Kidney glomerular epithelial cell (primary cell): ENCODE results near the gene MET.

Experiments used
- DNase-seq: peaks from one replicate; lab custom pipeline; 2025; lab: John Stamatoyannopoulos, UW

MET gene

DNA sequence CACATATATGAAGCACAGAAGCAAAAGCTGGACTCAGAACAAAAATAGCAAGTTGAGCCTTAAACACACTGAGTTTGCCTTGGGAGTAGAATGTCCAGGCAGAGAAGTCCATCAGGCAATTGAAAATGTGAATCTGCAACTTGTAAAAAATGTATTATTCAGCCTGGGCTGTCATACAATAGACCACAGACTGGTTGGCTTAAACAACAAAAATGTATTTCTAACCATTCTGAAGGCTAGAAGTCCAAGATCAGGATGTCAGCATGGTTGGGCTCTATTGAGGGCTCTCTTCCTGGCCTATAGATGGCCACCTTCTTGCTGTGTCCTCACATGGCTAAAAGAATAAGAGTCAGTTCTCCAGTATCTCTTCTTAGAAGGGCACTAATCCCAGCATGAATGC is 113.8 kb downstream of the MET start:
- DNase-seq, result no peak

DNA sequence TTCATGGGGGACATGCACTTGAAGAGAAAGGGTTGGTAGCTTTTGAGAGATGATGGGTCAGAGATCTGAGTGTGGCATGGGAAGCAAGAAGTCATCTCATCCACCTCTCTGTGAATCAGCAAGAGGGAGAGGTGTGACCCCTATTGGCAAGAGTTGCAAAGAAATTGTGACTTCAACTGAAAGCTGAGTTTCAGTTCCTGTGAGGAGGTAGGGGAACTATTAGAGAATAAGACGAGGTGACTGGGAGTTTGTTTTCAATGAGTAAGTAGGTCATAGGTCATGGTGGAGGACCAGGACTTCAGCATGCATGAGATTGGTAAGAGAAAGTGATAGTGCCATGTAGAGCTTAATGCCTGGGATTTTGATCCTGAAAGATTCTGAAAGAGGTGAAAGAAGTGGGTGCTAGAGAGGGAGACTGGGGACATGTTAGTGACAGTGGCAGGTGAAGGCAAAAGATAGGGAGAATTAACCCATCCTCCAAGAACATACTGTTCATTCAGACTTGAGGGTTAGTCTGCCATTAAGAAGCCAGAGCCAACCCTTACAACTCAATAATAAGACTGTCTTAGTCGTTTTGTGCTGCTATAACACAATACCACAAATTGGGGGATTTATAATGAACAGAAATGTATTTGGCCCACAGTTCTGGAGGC is 114.9 kb downstream of the MET start:
- DNase-seq, result peak; percentile 59

DNA sequence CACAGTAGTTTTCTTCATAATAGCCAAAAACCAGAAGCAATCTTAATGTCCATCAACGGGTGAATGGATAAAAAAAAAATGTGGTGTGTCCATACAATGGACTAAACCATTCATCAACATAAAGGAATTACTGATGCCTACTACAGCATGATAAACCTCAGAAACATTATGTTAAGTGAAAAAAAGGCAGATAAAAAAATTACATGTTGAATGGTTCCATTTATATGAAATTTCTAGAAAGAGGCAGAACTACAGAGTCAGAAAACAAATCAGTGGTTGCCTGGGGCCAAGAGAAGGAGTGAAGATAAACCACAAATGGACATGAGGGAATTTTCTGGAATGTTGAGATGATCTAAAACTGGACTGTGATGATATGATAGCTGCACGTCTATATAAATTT is 115.9 kb downstream of the MET start:
- DNase-seq, result no peak

DNA sequence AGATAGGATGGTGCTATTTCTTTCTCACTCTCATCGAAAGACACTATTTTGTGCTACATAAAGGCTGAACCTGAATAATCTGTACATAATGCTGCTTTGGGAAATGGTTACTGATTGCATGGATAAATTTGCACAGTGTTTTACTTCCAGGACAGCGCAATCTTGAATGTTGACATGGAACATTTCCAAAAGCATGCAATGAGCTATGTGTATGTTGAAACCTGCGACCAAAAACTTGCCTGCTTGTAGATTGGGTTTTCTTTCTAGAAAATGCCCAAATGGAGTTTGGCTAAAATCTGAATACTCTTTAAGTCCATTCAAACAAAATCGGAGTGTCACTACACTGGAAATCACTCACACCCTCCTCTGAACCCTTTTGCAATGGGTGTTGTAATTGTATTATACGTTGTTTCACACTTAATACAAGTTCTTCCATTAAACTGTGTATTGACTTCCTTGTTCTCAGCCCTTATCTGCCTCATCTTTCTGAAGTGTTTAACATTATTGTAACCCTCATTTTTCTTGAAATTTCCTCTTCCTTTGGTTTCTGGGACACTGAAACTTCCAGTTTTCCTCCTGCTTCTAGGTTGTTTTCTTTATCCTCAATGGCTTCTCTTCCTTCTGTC is 116.7 kb downstream of the MET start:
- DNase-seq, result no peak

DNA sequence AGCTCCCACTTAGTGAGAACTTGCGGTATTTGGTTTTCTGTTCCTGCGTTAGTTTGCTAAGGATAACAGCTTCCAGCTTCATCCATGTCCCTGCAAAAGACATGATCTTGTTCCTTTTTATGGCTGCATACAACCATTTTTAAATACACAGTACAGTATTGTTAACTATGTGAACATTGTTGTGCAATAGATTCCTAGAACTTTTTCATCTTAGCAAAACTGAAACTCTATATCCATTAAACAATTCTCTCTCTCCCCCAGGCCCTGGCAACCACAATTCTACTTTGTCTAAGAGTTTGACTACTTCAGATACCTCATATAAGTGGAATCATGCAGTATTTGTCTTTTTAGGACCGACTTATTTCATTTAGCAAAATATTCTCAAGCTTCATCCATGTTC is 118.0 kb downstream of the MET start:
- no peak for DNase-seq

DNA sequence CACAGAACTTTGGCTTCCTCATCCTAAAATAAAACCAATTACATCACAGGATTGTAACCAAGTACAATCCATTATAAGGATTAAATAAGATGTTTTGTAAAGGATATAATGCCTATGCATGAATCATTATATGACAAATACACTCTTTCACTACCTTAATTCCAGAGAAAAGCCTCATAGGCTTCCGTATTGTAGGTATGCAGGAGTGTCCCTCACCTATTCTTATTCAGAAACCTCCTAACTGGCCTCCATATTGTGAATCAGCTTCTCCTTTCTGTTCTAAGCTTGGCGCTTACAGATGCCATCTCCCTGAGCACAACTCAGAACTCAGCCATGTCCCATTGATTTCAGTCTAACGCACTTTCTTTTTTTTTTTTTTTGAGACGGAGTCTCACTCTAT is 120.8 kb downstream of the MET start:
- DNase-seq, result no peak

DNA sequence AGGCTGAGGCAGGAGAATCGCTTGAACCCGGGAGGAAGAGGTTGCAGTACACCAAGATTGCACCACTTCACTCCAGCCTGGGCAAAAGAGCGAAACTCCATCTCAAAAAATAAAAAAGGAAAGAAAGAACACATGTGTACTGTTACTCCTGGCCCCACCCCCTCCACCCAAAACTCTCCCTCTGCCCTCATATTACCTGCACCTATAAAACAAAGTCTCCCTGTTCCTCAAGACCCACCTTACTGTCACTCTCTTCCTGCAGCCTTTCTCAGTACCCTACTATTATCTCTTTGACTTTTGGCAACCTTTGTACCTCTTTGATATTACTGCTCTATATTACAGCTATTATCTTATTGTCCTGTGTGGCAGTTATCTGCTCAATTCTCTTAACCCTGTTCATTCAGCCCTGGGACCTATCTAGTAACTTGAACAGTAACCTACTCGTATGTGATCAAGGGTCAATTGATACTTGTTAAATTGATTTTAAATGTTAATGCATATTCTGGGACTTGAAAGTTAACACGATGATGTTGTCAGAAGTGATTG is 121.9 kb downstream of the MET start:
- DNase-seq, result no peak

DNA sequence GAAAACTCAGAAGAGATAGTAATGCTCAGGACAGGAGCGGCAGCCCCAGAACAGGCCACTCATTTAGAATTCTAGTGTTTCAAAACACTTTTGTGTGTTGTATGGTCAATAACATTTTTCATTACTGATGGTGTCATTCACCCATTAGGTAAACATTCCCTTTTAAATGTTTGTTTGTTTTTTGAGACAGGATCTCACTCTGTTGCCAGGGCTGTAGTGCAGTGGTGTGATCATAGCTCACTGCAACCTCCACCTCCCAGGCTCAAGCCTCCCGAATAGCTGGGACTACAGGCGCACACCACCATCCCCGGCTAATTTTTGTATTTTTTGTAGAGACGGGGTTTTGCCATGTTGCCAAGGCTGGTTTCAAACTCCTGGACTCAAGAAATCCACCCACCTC is 124.5 kb downstream of the MET start:
- no peak for DNase-seq

DNA sequence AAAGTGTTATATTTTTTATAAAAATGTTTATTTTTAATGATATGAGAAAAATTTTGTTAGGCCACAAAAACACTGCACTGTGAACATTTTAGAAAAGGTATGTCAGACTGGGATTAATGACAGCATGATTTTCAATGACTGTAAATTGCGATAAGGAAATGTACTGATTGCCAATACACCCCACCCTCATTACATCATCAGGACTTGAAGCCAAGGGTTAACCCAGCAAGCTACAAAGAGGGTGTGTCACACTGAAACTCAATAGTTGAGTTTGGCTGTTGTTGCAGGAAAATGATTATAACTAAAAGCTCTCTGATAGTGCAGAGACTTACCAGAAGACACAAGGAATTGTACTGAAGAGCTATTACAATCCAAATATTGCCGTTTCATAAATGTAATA is 125.6 kb downstream of the MET start:
- DNase-seq, result no peak

DNA sequence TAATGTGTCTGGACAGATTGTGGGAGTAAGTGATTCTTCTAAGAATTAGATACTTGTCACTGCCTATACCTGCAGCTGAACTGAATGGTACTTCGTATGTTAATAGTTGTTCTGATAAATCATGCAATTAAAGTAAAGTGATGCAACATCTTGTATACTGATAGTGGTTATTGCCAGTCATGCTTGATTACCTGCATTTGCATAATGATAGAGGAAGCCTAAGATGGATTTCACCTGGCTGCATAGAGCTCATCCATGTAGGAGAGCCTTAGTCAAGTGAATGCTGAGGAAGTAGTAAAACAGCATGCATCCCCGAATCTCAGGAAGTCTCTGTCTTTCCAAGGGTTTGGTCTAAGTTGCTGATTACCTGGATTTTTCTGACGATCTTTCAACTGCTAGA is 126.2 kb downstream of the MET start:
- DNase-seq, result no peak

DNA sequence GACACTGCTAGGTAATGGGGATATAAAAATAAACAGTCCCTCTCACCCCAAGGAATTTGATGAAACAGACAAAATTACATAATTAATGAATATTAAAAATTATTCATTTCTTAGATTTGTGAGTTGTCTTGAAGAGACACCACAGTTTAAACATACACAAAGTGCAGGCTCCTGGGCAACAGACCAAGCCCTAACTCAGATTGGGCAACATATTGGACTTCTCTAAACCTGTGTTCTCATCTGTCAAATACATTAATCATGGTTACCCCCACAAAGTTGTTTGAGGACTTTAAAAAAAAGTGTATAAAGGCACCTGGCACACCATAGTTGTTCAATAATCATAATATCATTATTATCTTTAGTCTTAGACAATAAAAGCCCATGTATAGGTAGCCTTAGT is 127.9 kb downstream of the MET start:
- DNase-seq, result no peak

DNA sequence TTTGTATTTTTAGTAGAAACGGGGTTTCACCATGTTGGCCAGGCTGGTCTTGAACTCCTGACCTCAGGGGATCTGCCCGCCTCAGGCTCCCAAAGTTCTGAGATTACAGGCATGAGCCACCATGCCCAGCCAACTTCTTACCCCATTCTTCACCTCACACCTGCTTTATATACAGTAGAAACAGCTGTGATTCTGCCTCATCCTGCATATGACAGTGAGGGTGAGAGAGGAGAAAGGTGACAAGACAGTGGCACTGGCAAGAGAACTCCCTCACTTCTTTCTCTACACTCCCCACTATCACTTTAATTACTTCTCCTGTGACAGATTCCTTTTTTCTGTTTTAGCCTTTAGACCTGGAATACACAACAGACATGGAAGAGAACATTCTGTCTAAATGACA is 128.6 kb downstream of the MET start:
- no peak for DNase-seq

DNA sequence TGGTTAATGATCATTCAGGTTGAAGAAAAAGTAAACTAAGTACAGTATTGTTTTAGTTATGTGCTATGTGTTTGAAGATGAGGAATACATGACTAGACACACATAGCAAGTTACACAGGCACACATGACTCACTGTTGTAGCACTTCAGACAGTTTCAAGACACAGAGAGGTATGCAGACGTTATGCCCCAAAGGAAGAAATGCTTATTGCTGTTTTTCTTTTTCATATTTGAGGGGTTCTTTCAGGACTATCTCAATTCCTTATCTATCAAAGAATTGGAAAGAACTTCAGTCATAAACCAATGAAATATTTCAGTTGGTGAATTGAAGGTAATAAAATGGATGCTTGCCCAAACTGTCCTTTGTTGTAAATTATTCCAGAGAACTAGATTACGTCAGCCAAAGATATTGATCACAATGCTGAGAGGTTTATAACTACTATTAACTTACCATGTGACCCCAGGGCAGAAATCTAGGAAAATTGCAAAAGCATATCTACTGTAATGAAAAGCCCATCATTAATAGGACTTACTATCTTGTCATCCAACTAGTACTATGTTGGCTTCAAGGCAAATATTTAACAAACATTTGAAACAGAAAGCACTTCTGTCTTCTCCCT is 129.2 kb downstream of the MET start:
- peak; percentile 79 for DNase-seq

DNA sequence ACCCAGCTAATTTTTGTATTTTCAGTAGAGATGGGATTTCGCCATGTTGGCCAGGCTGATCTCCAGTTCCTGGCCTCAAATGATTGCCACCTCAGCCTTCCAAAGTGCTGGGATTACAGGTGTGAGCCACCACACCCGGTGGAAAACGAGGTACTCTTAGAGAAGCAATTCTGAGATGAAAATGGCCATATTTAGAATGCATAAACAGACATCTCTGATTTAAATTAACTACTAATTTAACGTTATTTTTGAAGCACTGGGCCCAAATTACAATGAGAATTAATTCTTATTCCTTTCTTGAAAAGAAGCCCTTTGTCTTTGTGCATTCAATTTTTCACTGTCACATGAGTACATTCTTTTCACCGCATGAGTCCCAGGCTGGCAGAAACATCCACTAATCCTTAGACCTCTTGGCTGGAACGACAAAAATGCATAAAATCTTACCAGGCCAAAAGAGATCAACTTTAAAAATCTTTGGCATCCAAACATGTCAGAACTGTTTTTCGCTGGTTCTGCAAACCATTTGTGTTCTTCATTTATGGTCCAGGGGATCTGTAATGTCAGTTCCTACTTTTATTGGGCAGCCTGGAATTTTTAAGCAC is 130.2 kb downstream of the MET start:
- DNase-seq, result peak; percentile 27

DNA sequence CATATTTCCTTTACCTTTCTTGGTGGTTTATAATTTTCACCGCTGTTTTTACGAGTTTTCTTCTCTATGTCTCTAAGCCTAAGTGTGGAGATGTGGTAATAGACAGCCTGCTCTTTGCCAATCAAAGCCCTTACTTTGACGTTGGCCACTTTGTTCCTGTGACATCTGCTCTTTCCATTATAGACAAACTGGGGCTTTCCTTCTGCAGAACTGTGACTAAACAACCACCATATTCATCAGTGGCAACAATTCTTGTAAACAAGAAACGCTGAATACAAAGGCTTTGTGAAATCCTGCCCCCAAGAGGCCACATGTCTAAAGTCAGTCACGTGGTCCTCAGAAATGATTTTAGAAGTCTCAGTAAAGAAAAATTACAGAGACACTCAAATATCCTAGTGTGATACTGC is 130.8 kb downstream of the MET start:
- DNase-seq, result peak; percentile 58

DNA sequence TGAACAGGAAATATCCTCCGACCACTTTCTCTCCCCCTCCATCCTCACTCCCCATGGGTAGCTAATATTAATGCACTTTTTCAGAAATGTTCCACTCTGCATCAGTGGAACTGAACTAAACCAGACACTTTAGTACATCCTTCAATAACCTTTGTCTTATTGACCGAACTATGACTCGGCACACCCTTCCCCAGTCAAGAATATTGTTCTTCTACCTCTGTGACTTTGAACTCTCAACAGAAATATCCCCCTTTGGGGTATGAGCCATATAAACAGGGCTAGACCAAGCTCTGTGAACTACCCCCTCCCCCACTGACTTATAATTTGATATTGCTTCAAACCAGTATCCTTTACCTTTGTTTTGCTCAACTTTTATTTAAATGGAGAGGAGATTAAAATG is 132.5 kb downstream of the MET start:
- DNase-seq, result no peak

DNA sequence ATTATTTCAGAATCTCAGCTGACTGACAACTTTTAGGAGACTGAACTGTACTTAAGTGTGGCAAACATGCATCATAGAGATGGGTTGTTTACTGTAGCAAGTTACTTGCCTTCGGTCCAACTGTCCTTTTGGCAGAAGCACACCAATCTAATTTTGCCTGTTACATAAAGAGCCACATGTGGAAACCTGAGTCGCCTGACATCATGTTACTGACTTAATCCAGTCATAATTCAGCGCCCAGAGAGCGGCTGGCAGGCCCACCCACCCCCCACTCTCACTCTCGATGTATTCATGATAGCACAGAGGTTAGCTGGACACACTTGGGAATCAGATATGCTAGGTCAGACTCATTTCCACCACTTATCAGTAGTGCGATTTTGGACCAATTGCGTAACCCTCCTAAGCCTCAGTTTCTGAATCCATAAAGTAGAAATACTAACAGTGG is 133.1 kb downstream of the MET start:
- DNase-seq, result no peak

DNA sequence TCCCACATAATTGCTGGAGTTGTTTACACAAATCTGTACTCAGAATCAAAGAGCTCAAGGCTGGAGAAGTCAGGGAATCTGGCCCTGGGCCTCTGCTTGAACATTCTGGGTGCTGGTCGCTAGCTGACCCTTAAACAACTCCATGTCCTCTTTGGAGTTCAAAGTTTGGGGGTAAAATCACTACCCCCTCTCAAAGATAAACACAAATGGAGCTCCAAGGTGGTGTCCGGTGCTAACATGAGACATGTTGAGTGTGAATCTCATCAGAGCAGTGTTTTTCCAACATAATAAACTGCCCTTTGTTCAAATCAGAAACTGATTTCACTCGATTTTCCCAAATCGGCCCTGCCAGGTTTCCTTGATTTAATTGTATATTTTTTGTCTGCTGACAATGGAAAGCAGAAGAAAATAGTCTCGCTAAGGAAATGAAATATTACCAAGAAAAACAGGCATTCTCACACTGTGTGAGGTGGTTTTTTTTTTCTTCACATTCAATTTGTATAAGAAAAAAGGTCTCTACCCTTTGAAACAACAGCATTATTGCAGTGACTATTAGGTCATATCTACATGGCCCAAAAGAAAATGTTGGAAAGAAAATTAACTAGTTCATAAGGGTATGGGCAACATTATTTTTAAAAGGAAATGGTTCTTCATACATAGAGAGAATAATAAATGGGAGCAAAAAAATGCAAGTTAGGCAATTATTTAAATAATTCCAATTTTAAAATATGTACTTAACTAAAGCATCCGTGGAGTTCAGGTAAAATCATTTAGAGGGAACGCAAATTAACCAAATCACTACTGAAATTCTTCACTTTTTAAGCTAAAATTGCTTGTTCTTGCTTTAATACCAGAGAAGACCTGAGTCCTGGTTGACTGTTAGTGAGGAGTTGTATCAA is 134.3 kb downstream of the MET start:
- no peak for DNase-seq

DNA sequence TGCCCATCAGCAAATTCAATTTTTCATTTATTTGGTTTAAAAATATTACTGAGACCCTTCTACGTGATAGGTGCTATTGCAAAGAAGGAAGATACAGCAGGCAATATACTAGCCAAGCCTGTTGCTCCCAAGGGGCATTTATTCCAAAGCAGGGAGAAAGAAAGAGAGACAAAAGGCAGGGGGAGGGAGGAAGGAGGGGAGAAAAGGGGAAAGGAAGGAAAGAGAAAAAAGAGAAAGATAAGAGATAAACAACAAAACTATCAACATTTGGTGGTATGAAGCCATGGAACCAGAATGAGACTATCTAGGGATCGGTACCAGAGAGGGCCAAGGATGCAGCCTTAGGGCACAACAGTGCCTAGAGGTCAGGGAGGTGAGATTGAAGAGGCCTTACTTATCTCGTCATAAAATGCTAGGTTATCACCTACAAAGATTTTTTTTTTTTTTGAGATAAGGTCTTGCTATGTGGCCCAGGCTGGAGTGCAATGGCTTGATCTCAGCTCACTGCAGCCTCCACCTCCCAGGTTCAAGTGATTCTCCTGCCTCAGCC is 135.1 kb downstream of the MET start:
- DNase-seq, result no peak

DNA sequence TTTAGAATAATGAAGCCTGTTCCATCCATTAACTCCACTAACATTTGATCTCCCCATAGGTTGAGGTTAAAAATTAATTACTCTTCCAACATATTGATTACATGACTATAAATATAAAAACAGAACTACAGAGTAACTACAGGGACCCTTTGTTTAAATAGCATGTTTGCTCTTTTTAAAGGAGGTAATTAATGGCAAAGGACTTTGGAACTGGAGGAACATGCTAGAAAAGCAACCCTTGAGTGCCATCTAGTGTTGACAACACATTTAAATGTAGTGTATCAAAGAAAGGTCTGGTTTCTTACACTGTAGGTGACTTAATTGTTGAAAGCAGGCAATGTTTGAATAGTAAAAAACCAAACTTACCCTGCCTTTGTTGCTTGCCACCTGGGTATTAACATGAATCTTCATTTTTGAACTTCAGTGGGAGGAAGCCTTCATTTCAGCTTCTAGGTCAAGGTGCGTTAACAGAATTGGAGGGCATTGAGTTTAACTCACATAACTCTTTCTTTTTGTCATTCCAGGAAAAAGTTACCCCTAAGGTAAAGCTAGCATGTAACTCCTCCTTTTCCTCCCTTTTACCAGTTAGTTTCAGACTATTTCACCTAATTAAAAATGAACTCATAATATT is 137.8 kb downstream of the MET start:
- DNase-seq, result peak; percentile 77
